A549 treated with AZD9567 at 1 μM for 4 hours (cell line): ENCODE data around the gene RPS28. TPM values are rescaled to one million over a fixed set of nuclear protein-coding genes. Genes with fewer than 3 reads are reported as not detected.

Source experiments
- total RNA-seq: library from RNA; stranded (reverse); fragments of 200-300 nt; extraction: Qiagen RNA extraction; gene quantifications from 5 replicates; pipeline ENCODE4 v1.2.3, GENCODE V29; 2022; ENCODE audit not compliant: insufficient read depth

Gene RPS28
- total RNA-seq, result 307 to 974 TPM (median 895 TPM) in 5 replicates

GRCh38 chr19:8321067-8321985, at the start of gene RPS28, which contains the start of gene NDUFA7:
TSS of gene RPS28 (plus strand) at chr19:8321496. CDS start at chr19:8321531, 35 bp downstream.
TSS of gene NDUFA7 (minus strand) at chr19:8321375. CDS start at chr19:8321358, 17 bp downstream.

GRCh38 chr19:8307965-8308866, 13.1 kb upstream of the RPS28 start, which contains the start of gene CD320:
TSS of gene CD320 (minus strand) at chr19:8308358. CDS start at chr19:8308290, 68 bp downstream.

GRCh38 chr19:8342684-8343482, 21.6 kb downstream of the RPS28 start, which contains the start of gene KANK3:
TSS of gene KANK3 (minus strand) at chr19:8343262. CDS start at chr19:8337828, 5,434 bp downstream.

GRCh38 chr19:8363803-8364771, 42.8 kb downstream of the RPS28 start, which contains the start of gene ANGPTL4:
TSS of gene ANGPTL4 (plus strand) at chr19:8364155. CDS start at chr19:8364322, 167 bp downstream.

Other genes starting within 250 kb of the RPS28 start
- gene FBN3, start 171.9 kb upstream of the RPS28 start, total RNA-seq, result 0.01 TPM in 1 of 5 replicates, not detected in the others
- gene CERS4, start 112.1 kb upstream of the RPS28 start, total RNA-seq, result 3.2 to 8.0 TPM (median 3.4 TPM) in 5 replicates
- 73.5 to 106 TPM (median 98.3 TPM) in 5 replicates for gene CD320, start 13.1 kb upstream of the RPS28 start, total RNA-seq
- gene NDUFA7, start 121 bp upstream of the RPS28 start, total RNA-seq, result 24.8 to 95.6 TPM (median 93.0 TPM) in 5 replicates
- gene KANK3, start 21.8 kb downstream of the RPS28 start, total RNA-seq, result 5.6 to 6.6 TPM (median 5.9 TPM) in 5 replicates
- 492 to 643 TPM (median 599 TPM) in 5 replicates for gene ANGPTL4, start 42.7 kb downstream of the RPS28 start, total RNA-seq
- gene RAB11B, start 68.9 kb downstream of the RPS28 start, total RNA-seq, result 88.3 to 99.9 TPM (median 96.1 TPM) in 5 replicates
- gene MARCHF2, start 91.8 kb downstream of the RPS28 start, total RNA-seq, result 11.7 to 22.2 TPM (median 20.8 TPM) in 5 replicates
- gene HNRNPM, start 123.5 kb downstream of the RPS28 start, total RNA-seq, result 215 to 262 TPM (median 231 TPM) in 5 replicates
- 0.16 to 0.19 TPM (median 0.16 TPM) in 4 of 5 replicates, not detected in the other for gene PRAM1, start 181.1 kb downstream of the RPS28 start, total RNA-seq
- 15.6 to 18.2 TPM (median 16.8 TPM) in 5 replicates for gene ZNF414, start 192.7 kb downstream of the RPS28 start, total RNA-seq